Central memory CD8-positive, alpha-beta T cell (primary cell): Measurements from ENCODE around the gene RGMA.

Experiments used
- ATAC-seq: fragments of 150-1000 bp; cut with Tn5 transposase; replicated peaks from 2 replicates; pipeline ENCODE4 v1.10.0; 2022; ENCODE audit warnings: mild to moderate bottlenecking, moderate FRiP score, moderate number of reproducible peaks; ENCODE audit not compliant: poor library complexity, severe bottlenecking; ENCODE audit errors: extremely low read depth
- DNase-seq, 2 donors: peaks; one replicate each; pipeline ENCODE4 v3.0.0; 2021; ENCODE audit warnings: low spot score in 2 of 2
- H3K27ac Mint-ChIP-seq: one replicate; pipeline ENCODE4 v1.8.0; 2022; ENCODE audit warnings: low read depth, mild to moderate bottlenecking, moderate library complexity, mixed read lengths
- H3K27me3 Mint-ChIP-seq: one replicate; pipeline ENCODE4 v1.8.0; 2022; ENCODE audit warnings: mixed read lengths
- H3K36me3 Mint-ChIP-seq: one replicate; pipeline ENCODE4 v1.8.0; 2022; ENCODE audit warnings: mild to moderate bottlenecking, moderate library complexity, mixed read lengths; ENCODE audit not compliant: insufficient read depth
- H3K4me1 Mint-ChIP-seq: one replicate; pipeline ENCODE4 v1.8.0; 2022; ENCODE audit warnings: mixed read lengths
- H3K4me3 Mint-ChIP-seq: one replicate; pipeline ENCODE4 v1.8.0; 2022; ENCODE audit warnings: mild to moderate bottlenecking, moderate library complexity, mixed read lengths
- H3K9me3 Mint-ChIP-seq: one replicate; pipeline ENCODE4 v1.8.0; 2022; ENCODE audit warnings: mixed read lengths

Gene RGMA

GRCh38 chr15:93072011-93072410 is 17.0 kb downstream of the RGMA start:
- H3K36me3 Mint-ChIP-seq, result no peaks in the 10 kb centered on the region
- DNase-seq, result no peak

GRCh38 chr15:93071469-93071936 is 17.5 kb downstream of the RGMA start:
- DNase-seq (no peak), ATAC-seq (no peak)
- H3K27ac Mint-ChIP-seq, result peak overlapping the region; percentile 19
- peaks cover 68% of the 10 kb centered on the region for H3K27me3 Mint-ChIP-seq
- peak overlapping the region; percentile 57 for H3K4me3 Mint-ChIP-seq
- H3K4me1 Mint-ChIP-seq, result peaks cover 21% of the 10 kb centered on the region
- no peaks in the 10 kb centered on the region for H3K9me3 Mint-ChIP-seq
- H3K36me3 Mint-ChIP-seq, result no peaks in the 10 kb centered on the region

More at GRCh38 chr15:93072011-93072410, 17.0 kb downstream of the RGMA start:
- Mint-ChIP-seq H3K9me3 (no peaks in the 10 kb centered on the region), H3K4me1 (peaks cover 21% of the 10 kb centered on the region), H3K27ac (peak overlapping the region; percentile 19), H3K27me3 (peaks cover 73% of the 10 kb centered on the region), H3K4me3 (peak overlapping the region; percentile 57)
- ATAC-seq, result no peak

GRCh38 chr15:93070551-93071296 is 18.3 kb downstream of the RGMA start:
- H3K27me3 Mint-ChIP-seq, result peaks cover 60% of the 10 kb centered on the region
- peaks cover 21% of the 10 kb centered on the region for H3K4me1 Mint-ChIP-seq
- ATAC-seq (no peak), DNase-seq (no peak)
- H3K4me3 Mint-ChIP-seq, result no peak overlapping the region
- no peak overlapping the region for H3K27ac Mint-ChIP-seq
- H3K36me3 Mint-ChIP-seq, result no peaks in the 10 kb centered on the region
- H3K9me3 Mint-ChIP-seq, result no peaks in the 10 kb centered on the region

- ATAC-seq (no peak), DNase-seq (no peak)
- peaks cover 54% of the 10 kb centered on the region for H3K27me3 Mint-ChIP-seq
- H3K9me3 Mint-ChIP-seq, result no peaks in the 10 kb centered on the region
- no peak overlapping the region for H3K27ac Mint-ChIP-seq
- H3K36me3 Mint-ChIP-seq, result no peaks in the 10 kb centered on the region
- no peak overlapping the region for H3K4me3 Mint-ChIP-seq
- H3K4me1 Mint-ChIP-seq, result peaks cover 21% of the 10 kb centered on the region
Observed at GRCh38 chr15:93070132-93070531, 18.9 kb downstream of the RGMA start.

GRCh38 chr15:93068581-93069199 is 20.3 kb downstream of the RGMA start:
- no peak overlapping the region for H3K4me3 Mint-ChIP-seq
- no peaks in the 10 kb centered on the region for H3K36me3 Mint-ChIP-seq
- H3K9me3 Mint-ChIP-seq, result no peaks in the 10 kb centered on the region
- peaks cover 39% of the 10 kb centered on the region for H3K27me3 Mint-ChIP-seq
- H3K27ac Mint-ChIP-seq, result no peak overlapping the region
- DNase-seq, result no peak
- peaks cover 17% of the 10 kb centered on the region for H3K4me1 Mint-ChIP-seq
- no peak for ATAC-seq

GRCh38 chr15:93067649-93068085 is 21.3 kb downstream of the RGMA start:
- ATAC-seq, result no peak
- Mint-ChIP-seq H3K4me1 (peaks cover 11% of the 10 kb centered on the region), H3K27ac (no peak overlapping the region), H3K4me3 (no peak overlapping the region), H3K36me3 (no peaks in the 10 kb centered on the region), H3K27me3 (peaks cover 37% of the 10 kb centered on the region), H3K9me3 (no peaks in the 10 kb centered on the region)
- DNase-seq, result no peak

GRCh38 chr15:93066834-93067648 is 22.0 kb downstream of the RGMA start:
- no peak overlapping the region for H3K27ac Mint-ChIP-seq
- no peaks in the 10 kb centered on the region for H3K9me3 Mint-ChIP-seq
- H3K36me3 Mint-ChIP-seq, result no peaks in the 10 kb centered on the region
- H3K4me3 Mint-ChIP-seq, result no peak overlapping the region
- no peak for DNase-seq
- H3K27me3 Mint-ChIP-seq, result peaks cover 37% of the 10 kb centered on the region
- H3K4me1 Mint-ChIP-seq, result peaks cover 4% of the 10 kb centered on the region
- ATAC-seq, result no peak

- no peaks in the 10 kb centered on the region for H3K36me3 Mint-ChIP-seq
- H3K4me3 Mint-ChIP-seq, result no peak overlapping the region
- H3K9me3 Mint-ChIP-seq, result no peaks in the 10 kb centered on the region
- peaks cover 29% of the 10 kb centered on the region for H3K27me3 Mint-ChIP-seq
- DNase-seq (no peak), ATAC-seq (no peak)
- H3K4me1 Mint-ChIP-seq, result no peaks in the 10 kb centered on the region
- no peak overlapping the region for H3K27ac Mint-ChIP-seq
Observed at GRCh38 chr15:93066224-93066681, 22.8 kb downstream of the RGMA start.

- peaks cover 27% of the 10 kb centered on the region for H3K27me3 Mint-ChIP-seq
- H3K27ac Mint-ChIP-seq, result no peak overlapping the region
- ATAC-seq (no peak), DNase-seq (no peak)
- no peak overlapping the region for H3K4me3 Mint-ChIP-seq
- H3K36me3 Mint-ChIP-seq, result no peaks in the 10 kb centered on the region
- H3K4me1 Mint-ChIP-seq, result no peaks in the 10 kb centered on the region
- H3K9me3 Mint-ChIP-seq, result no peaks in the 10 kb centered on the region
Observed at GRCh38 chr15:93065641-93066045, 23.4 kb downstream of the RGMA start.

- no peaks in the 10 kb centered on the region for H3K9me3 Mint-ChIP-seq
- no peaks in the 10 kb centered on the region for H3K36me3 Mint-ChIP-seq
- no peak for DNase-seq
- no peaks in the 10 kb centered on the region for H3K4me1 Mint-ChIP-seq
- no peak overlapping the region for H3K27ac Mint-ChIP-seq
- ATAC-seq, result no peak
- peaks cover 26% of the 10 kb centered on the region for H3K27me3 Mint-ChIP-seq
- no peak overlapping the region for H3K4me3 Mint-ChIP-seq
Observed at GRCh38 chr15:93063796-93064690, 25.0 kb downstream of the RGMA start.

- ATAC-seq (no peak), DNase-seq (no peak)
- Mint-ChIP-seq H3K27me3 (peaks cover 26% of the 10 kb centered on the region), H3K9me3 (no peaks in the 10 kb centered on the region), H3K4me1 (no peaks in the 10 kb centered on the region), H3K4me3 (no peak overlapping the region), H3K27ac (no peak overlapping the region), H3K36me3 (no peaks in the 10 kb centered on the region)
Observed at GRCh38 chr15:93063262-93063671, 25.7 kb downstream of the RGMA start.
